IMR-90 (cell line): ENCODE results near the gene ME1.

Experiments
- CTCF ChIP-seq: conservative IDR thresholded peaks from 2 replicates; pipeline ENCODE4 v1.5.1; 2012; ENCODE audit warnings: mild to moderate bottlenecking, low read depth, low read length, improper control_type of control experiment
- ELK1 ChIP-seq: fragments of 150-350 bp; IDR thresholded peaks from 2 replicates; pipeline ENCODE4 v1.6.1; 2016; ENCODE audit warnings: low read depth, mild to moderate bottlenecking, low read length, moderate library complexity, borderline replicate concordance
- POLR2A ChIP-seq: IDR thresholded peaks from 2 replicates; pipeline ENCODE4 v1.6.1; 2012; ENCODE audit warnings: mild to moderate bottlenecking, low read depth, low read length
- USF2 ChIP-seq: fragments of 150-350 bp; IDR thresholded peaks from 2 replicates; pipeline ENCODE4 v1.6.1; 2017; ENCODE audit warnings: mild to moderate bottlenecking, antibody characterized with exemption, low read length, low read depth

GRCh38 chr6:83192456-83192855 lies 238.4 kb downstream of the ME1 start:
- TF ChIP-seq CTCF (no peak), POLR2A (no peak), ELK1 (no peak), USF2 (no peak)
